PFSK-1 (cell line): ENCODE measurements around the gene ACBD3.

Experiments
- POLR2AphosphoS5 ChIP-seq: IDR thresholded peaks from 2 replicates; pipeline ENCODE4 v1.6.1; 2012; ENCODE audit warnings: low read depth, mild to moderate bottlenecking, control low read depth, low read length, moderate library complexity
- SIN3A ChIP-seq: IDR thresholded peaks from 2 replicates; pipeline ENCODE4 v1.6.1; 2012; ENCODE audit warnings: mild to moderate bottlenecking, low read length, moderate library complexity, borderline replicate concordance; ENCODE audit not compliant: insufficient read depth
- TAF1 ChIP-seq: IDR thresholded peaks from 2 replicates; pipeline ENCODE4 v1.6.1; 2012; ENCODE audit warnings: low read length, control low read depth, borderline replicate concordance; ENCODE audit not compliant: insufficient read depth
- TF ChIP-seq, protein P1 (sequence below), 2 experiments: IDR thresholded peaks; 2 replicates each; pipeline versions ENCODE4 v1.6.1 to v1.8.0; 2011 to 2012; ENCODE audit warnings: low read depth in 2 of 2, low read length in 2 of 2, control low read depth in 1 of 2, inconsistent platforms in 1 of 2, mild to moderate bottlenecking in 1 of 2, moderate library complexity in 1 of 2; ENCODE audit not compliant: insufficient read depth in 1 of 2

- TF ChIP-seq, protein P1, sequence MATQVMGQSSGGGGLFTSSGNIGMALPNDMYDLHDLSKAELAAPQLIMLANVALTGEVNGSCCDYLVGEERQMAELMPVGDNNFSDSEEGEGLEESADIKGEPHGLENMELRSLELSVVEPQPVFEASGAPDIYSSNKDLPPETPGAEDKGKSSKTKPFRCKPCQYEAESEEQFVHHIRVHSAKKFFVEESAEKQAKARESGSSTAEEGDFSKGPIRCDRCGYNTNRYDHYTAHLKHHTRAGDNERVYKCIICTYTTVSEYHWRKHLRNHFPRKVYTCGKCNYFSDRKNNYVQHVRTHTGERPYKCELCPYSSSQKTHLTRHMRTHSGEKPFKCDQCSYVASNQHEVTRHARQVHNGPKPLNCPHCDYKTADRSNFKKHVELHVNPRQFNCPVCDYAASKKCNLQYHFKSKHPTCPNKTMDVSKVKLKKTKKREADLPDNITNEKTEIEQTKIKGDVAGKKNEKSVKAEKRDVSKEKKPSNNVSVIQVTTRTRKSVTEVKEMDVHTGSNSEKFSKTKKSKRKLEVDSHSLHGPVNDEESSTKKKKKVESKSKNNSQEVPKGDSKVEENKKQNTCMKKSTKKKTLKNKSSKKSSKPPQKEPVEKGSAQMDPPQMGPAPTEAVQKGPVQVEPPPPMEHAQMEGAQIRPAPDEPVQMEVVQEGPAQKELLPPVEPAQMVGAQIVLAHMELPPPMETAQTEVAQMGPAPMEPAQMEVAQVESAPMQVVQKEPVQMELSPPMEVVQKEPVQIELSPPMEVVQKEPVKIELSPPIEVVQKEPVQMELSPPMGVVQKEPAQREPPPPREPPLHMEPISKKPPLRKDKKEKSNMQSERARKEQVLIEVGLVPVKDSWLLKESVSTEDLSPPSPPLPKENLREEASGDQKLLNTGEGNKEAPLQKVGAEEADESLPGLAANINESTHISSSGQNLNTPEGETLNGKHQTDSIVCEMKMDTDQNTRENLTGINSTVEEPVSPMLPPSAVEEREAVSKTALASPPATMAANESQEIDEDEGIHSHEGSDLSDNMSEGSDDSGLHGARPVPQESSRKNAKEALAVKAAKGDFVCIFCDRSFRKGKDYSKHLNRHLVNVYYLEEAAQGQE (IDR thresholded peaks at IDR 0.05; ENCODE audit: insufficient read depth in 1 of 2, low read depth in 2 of 2, low read length in 2 of 2) = no peak
- TF ChIP-seq SIN3A (no peak), POLR2AphosphoS5 (no peak), TAF1 (no peak)
These were observed 17.1 kb upstream of the ACBD3 start for GRCh38 chr1:226203655-226204054.
